Measurements from ENCODE around the gene MYB. TPM values are rescaled to one million over a fixed set of nuclear protein-coding genes. Genes with fewer than 3 reads are reported as not detected.
A peak's percentile ranks its signal among the peaks of the same experiment; 100 is the strongest.

Gene MYB
- polyA plus RNA-seq, 3 donors from 2014 or later = 0.24 TPM; not detected in 2

GRCh38 chr6:135210632-135211305 is 29.7 kb downstream of the MYB start:
- Mint-ChIP-seq H3K4me3 (peak overlapping the region; percentile 81 to 97 (median 82)), H3K36me3 (no peaks in the 10 kb centered on the region), H3K27ac (peak overlapping the region in 4 of 6 donors; percentile 66 to 92 (median 78)), H3K4me1 (peaks cover 24 to 36% of the 10 kb centered on the region in 2 donors), H3K27me3 (ENCODE audit: low read depth in 3 of 3) (peaks cover 0 to 7% (median 2%) of the 10 kb centered on the region in 3 donors), H3K9me3 (no peaks in the 10 kb centered on the region)
- DNase-seq = no peak

DNA sequence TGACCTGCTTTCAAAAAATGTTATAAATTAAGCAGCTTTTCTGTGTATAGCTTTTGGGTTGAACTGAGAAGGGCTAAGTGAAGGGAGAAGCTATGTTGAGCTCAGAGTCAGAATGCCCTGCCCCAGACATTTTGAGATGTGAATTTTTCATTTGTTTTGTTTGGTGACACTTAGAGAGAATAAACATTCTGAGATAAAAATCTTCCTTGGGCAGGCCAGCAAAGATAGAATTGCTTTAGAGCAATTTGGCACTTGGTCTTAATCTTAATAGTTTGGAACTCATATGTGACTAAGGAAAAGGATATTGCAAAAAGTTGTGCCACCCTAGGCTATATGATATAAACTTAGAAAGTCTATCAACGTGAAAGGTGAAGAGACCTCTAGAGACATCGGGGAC is 30.2 kb downstream of the MYB start:
- H3K27ac Mint-ChIP-seq = peak overlapping the region in 3 of 6 donors; percentile 54 to 92 (median 71)
- peaks cover 0 to 7% (median 2%) of the 10 kb centered on the region in 3 donors for H3K27me3 Mint-ChIP-seq (ENCODE audit: low read depth in 3 of 3)
- no peak for DNase-seq
- H3K9me3 Mint-ChIP-seq = no peaks in the 10 kb centered on the region
- H3K36me3 Mint-ChIP-seq = no peaks in the 10 kb centered on the region
- H3K4me1 Mint-ChIP-seq = peaks cover 24 to 36% of the 10 kb centered on the region in 2 donors
- H3K4me3 Mint-ChIP-seq = peak overlapping the region; percentile 15 to 97 (median 52)

DNA sequence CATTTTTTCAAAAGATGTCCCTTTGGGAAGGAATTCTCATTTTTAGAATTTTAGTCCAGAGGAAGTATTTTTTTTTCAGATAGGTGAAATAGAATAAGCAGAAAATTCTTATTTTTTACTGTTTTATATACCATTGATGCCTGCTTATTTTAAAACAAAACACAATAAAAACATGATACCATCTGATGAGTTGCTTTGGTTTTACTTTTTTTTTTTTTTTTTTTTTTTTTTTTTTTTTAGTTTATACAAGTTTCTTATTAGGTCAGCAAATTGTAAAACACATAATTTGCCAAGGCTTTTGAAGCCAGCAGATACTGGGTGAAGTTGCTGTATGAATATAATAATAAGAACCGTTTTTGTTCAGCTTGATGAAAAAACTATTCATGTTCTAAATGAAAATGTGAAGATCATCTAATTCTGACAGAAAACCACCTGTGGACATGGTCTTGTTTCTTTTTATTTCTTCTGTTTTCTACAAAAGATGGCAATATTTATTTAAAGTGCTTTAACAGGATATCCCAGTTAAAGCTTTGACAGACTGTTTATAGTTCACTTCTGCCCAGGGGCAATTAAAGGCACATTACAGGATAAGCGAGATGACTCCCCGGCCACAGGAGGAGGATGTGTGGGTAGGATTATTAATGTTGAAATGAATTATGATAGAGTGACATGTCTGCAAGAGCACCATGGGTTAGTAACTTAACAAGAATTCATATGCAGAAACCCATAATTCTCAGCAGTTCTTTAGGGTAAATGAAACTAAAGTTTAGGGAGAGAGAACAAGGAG is 31.1 kb downstream of the MYB start:
- Mint-ChIP-seq H3K27ac (peak overlapping the region in 3 of 6 donors; percentile 1 to 76 (median 60)), H3K27me3 (ENCODE audit: low read depth in 3 of 3) (peaks cover 0 to 7% (median 2%) of the 10 kb centered on the region in 3 donors), H3K4me3 (peak overlapping the region in 4 of 5 donors; percentile 7 to 42 (median 20)), H3K36me3 (no peaks in the 10 kb centered on the region), H3K4me1 (peaks cover 24 to 36% of the 10 kb centered on the region in 2 donors), H3K9me3 (no peaks in the 10 kb centered on the region)
- no peak for DNase-seq

- no peak for DNase-seq
- Mint-ChIP-seq H3K36me3 (no peaks in the 10 kb centered on the region), H3K27me3 (ENCODE audit: low read depth in 3 of 3) (peaks cover 0 to 7% (median 2%) of the 10 kb centered on the region in 3 donors), H3K27ac (peak overlapping the region in 4 of 6 donors; percentile 1 to 76 (median 42)), H3K4me3 (peak overlapping the region in 3 of 5 donors; percentile 8 to 31 (median 10)), H3K4me1 (peaks cover 24 to 36% of the 10 kb centered on the region in 2 donors), H3K9me3 (no peaks in the 10 kb centered on the region)
Measured at GRCh38 chr6:135212935-135213334, 31.8 kb downstream of the MYB start.

DNA sequence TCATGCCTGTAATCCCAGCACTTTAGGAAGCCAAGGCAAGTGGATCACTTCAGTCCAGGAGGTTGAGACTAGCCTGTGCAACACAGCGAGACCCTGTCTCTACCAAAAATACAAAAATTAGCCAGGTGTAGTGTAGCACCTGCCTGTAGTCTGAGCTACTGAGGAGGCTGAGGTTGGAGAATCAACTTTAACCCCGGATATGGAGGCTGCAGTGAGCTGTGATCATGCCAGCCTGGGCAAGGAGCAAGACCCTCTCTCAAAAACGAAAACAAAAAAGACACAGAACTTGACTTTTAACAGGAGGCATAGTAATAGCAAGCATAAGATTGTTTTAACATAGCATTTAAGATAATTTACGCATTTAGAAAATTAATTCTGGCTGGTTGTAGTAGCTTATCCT is 32.5 kb downstream of the MYB start:
- peaks cover 0 to 7% (median 2%) of the 10 kb centered on the region in 3 donors for H3K27me3 Mint-ChIP-seq (ENCODE audit: low read depth in 3 of 3)
- H3K4me1 Mint-ChIP-seq = peaks cover 24 to 36% of the 10 kb centered on the region in 2 donors
- DNase-seq = no peak
- H3K4me3 Mint-ChIP-seq = no peak overlapping the region
- H3K9me3 Mint-ChIP-seq = no peaks in the 10 kb centered on the region
- H3K27ac Mint-ChIP-seq = no peak overlapping the region
- no peaks in the 10 kb centered on the region for H3K36me3 Mint-ChIP-seq

GRCh38 chr6:135215160-135215559 is 34.1 kb downstream of the MYB start:
- DNase-seq = no peak
- H3K36me3 Mint-ChIP-seq = no peaks in the 10 kb centered on the region
- H3K27me3 Mint-ChIP-seq (ENCODE audit: low read depth in 3 of 3) = peaks cover 0 to 7% (median 2%) of the 10 kb centered on the region in 3 donors
- H3K9me3 Mint-ChIP-seq = no peaks in the 10 kb centered on the region
- H3K27ac Mint-ChIP-seq = no peak overlapping the region
- no peak overlapping the region for H3K4me3 Mint-ChIP-seq
- H3K4me1 Mint-ChIP-seq = peaks cover 19 to 26% of the 10 kb centered on the region in 2 donors

DNA sequence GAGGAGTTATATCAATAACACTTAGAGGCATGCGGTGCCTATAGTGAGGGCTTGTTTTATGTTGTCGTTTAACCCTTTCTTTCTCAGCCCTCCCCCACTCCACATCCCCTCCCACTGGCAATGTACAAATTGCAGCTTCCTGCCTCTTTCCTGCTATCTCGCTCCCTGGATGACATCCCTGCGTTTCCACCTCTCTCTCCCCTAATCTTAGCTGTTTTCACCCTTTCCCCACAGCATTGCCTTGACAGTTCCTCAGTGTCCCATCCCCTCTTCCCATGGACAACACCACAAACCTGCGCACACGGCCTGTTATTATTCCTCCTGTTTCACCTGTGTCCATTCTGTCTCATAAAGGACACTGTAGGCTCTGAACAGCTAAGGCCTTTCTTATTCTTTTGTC is 34.5 kb downstream of the MYB start:
- Mint-ChIP-seq H3K4me3 (no peak overlapping the region), H3K27ac (no peak overlapping the region), H3K36me3 (no peaks in the 10 kb centered on the region), H3K4me1 (peaks cover 15 to 22% of the 10 kb centered on the region in 2 donors), H3K9me3 (no peaks in the 10 kb centered on the region), H3K27me3 (ENCODE audit: low read depth in 3 of 3) (peaks cover 0 to 7% (median 2%) of the 10 kb centered on the region in 3 donors)
- no peak for DNase-seq

DNA sequence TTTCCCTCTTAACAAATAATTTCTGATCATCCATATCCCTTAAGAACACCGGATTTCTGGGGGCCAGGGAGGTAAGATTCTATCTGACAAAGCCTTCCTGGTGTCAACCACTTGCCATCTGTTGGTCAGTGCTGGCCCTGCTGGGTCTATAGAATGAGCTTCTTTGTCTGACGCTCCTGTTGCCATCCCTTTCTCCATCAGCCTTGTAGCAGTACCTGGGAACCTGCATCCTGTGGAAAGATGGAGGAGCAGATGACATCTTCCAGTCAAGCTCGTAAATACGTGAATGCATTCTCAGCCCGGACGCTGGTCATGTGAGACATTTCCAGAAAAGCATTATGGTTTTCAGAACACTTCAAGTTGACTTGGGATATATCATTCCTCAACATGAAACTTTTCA is 36.6 kb downstream of the MYB start:
- no peak overlapping the region for H3K4me3 Mint-ChIP-seq
- no peak for DNase-seq
- H3K27me3 Mint-ChIP-seq (ENCODE audit: low read depth in 3 of 3) = peaks cover 0 to 2% (median 0%) of the 10 kb centered on the region in 3 donors
- peaks cover 3 to 6% of the 10 kb centered on the region in 2 donors for H3K4me1 Mint-ChIP-seq
- no peaks in the 10 kb centered on the region for H3K36me3 Mint-ChIP-seq
- H3K9me3 Mint-ChIP-seq = no peaks in the 10 kb centered on the region
- H3K27ac Mint-ChIP-seq = no peak overlapping the region

- peaks cover 7 to 11% of the 10 kb centered on the region in 2 donors for H3K4me1 Mint-ChIP-seq
- no peak overlapping the region for H3K4me3 Mint-ChIP-seq
- no peak overlapping the region for H3K27ac Mint-ChIP-seq
- peaks cover 0 to 7% (median 0%) of the 10 kb centered on the region in 3 donors for H3K36me3 Mint-ChIP-seq
- peaks cover 0 to 4% (median 0%) of the 10 kb centered on the region in 3 donors for H3K27me3 Mint-ChIP-seq (ENCODE audit: low read depth in 3 of 3)
- DNase-seq = no peak
- H3K9me3 Mint-ChIP-seq = no peaks in the 10 kb centered on the region
Measured at GRCh38 chr6:135219346-135219745, 38.2 kb downstream of the MYB start.

DNA sequence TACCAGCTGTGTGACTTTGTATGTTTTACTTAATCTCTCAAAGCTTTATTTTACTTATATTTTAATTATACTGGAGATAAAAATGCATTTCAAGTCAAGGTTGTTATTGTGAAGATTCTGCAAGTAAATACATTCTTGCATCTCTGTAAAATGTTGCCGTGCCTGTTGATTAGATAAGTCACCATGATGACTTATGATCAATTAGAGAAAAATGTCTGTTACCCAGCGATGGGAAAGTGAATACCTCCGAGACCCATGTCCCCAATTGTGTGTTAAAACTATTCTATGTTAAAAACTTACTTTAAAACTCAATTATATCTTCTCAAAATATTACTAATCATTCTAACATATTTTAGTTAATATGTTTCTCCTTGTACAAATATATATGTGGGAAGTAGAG is 39.9 kb downstream of the MYB start:
- H3K9me3 Mint-ChIP-seq = no peaks in the 10 kb centered on the region
- peaks cover 0 to 6% (median 0%) of the 10 kb centered on the region in 3 donors for H3K27me3 Mint-ChIP-seq (ENCODE audit: low read depth in 3 of 3)
- peaks cover 7 to 11% of the 10 kb centered on the region in 2 donors for H3K4me1 Mint-ChIP-seq
- H3K4me3 Mint-ChIP-seq = no peak overlapping the region
- peaks cover 0 to 7% (median 0%) of the 10 kb centered on the region in 3 donors for H3K36me3 Mint-ChIP-seq
- no peak overlapping the region for H3K27ac Mint-ChIP-seq
- no peak for DNase-seq

GRCh38 chr6:135221505-135221904 is 40.4 kb downstream of the MYB start:
- no peak overlapping the region for H3K4me3 Mint-ChIP-seq
- peaks cover 7 to 11% of the 10 kb centered on the region in 2 donors for H3K4me1 Mint-ChIP-seq
- H3K36me3 Mint-ChIP-seq = peaks cover 0 to 7% (median 0%) of the 10 kb centered on the region in 3 donors
- peaks cover 0 to 6% (median 0%) of the 10 kb centered on the region in 3 donors for H3K27me3 Mint-ChIP-seq (ENCODE audit: low read depth in 3 of 3)
- no peaks in the 10 kb centered on the region for H3K9me3 Mint-ChIP-seq
- H3K27ac Mint-ChIP-seq = no peak overlapping the region
- no peak for DNase-seq

- peaks cover 0 to 7% (median 0%) of the 10 kb centered on the region in 3 donors for H3K36me3 Mint-ChIP-seq
- no peak for DNase-seq
- peaks cover 0 to 6% (median 0%) of the 10 kb centered on the region in 3 donors for H3K27me3 Mint-ChIP-seq (ENCODE audit: low read depth in 3 of 3)
- peaks cover 7 to 11% of the 10 kb centered on the region in 2 donors for H3K4me1 Mint-ChIP-seq
- no peak overlapping the region for H3K4me3 Mint-ChIP-seq
- H3K27ac Mint-ChIP-seq = peak overlapping the region in 1 of 6 donors; percentile 29
- H3K9me3 Mint-ChIP-seq = no peaks in the 10 kb centered on the region
Measured at GRCh38 chr6:135222623-135223022, 41.5 kb downstream of the MYB start.

- H3K9me3 Mint-ChIP-seq = no peaks in the 10 kb centered on the region
- peaks cover 7 to 11% of the 10 kb centered on the region in 2 donors for H3K4me1 Mint-ChIP-seq
- H3K27me3 Mint-ChIP-seq (ENCODE audit: low read depth in 3 of 3) = peaks cover 0 to 6% (median 0%) of the 10 kb centered on the region in 3 donors
- peaks cover 0 to 7% (median 0%) of the 10 kb centered on the region in 3 donors for H3K36me3 Mint-ChIP-seq
- peak overlapping the region; percentile 75 to 86 (median 84) for H3K4me3 Mint-ChIP-seq
- H3K27ac Mint-ChIP-seq = peak overlapping the region; percentile 56 to 89 (median 85)
- DNase-seq = peak; percentile 11 to 27 (median 25)
Measured at GRCh38 chr6:135224037-135224647, 43.0 kb downstream of the MYB start.
